IMR-90 (cell line): Measurements from ENCODE around the gene FARP1. TPM values are rescaled to one million over a fixed set of nuclear protein-coding genes. Genes with fewer than 3 reads are reported as not detected.

ENCODE experiments used
- ATAC-seq: fragments of 200-7000 bp; cut with Tn5 transposase; 2 replicates; pipeline ENCODE4 v1.9.1; 2020; ENCODE audit warnings: low read depth, mild to moderate bottlenecking, moderate library complexity
- BruUV-seq: library from RNA; stranded (reverse); fragments of 400-500 nt; replicated peaks from 2 replicates; lab custom pipeline; 2021; lab: Mats Ljungman, UMichigan
- CTCF ChIA-PET: fragments of 300-600 bp; formaldehyde crosslinking; extraction: SDS; loops from one replicate; lab custom pipeline; 2021; ENCODE audit warnings: antibody characterized with exemption; lab: Yijun Ruan, JAX
- POLR2A ChIA-PET: fragments of 300-600 bp; sonication (Branson Sonifier 250); formaldehyde crosslinking; loops from one replicate; lab custom pipeline; 2022; ENCODE audit warnings: antibody characterized with exemption; ENCODE audit not compliant: unreplicated experiment; lab: Charles Lee
- DNase-seq: peaks from one replicate; pipeline ENCODE4 v3.0.0; 2013
- H2AFZ ChIP-seq: replicated peaks from 2 replicates; pipeline ENCODE3; 2013; ENCODE audit warnings: low read length, mild to moderate bottlenecking; ENCODE audit not compliant: poor library complexity
- H2AK5ac ChIP-seq: 2 replicates; pipeline ENCODE4 v1.6.1; 2013; ENCODE audit warnings: low read depth, low read length, inconsistent platforms
- H2AK9ac ChIP-seq: replicated peaks from 2 replicates; pipeline ENCODE3; 2013; ENCODE audit warnings: mild to moderate bottlenecking, low read depth, low read length, moderate library complexity; ENCODE audit not compliant: poor library complexity
- H2BK120ac ChIP-seq: 2 replicates; pipeline ENCODE4 v1.6.1; 2013; ENCODE audit warnings: low read depth, low read length, inconsistent platforms
- H2BK15ac ChIP-seq: 3 replicates; pipeline ENCODE4 v1.6.1; 2013; ENCODE audit warnings: low read depth, low read length, inconsistent platforms
- H2BK20ac ChIP-seq: 2 replicates; pipeline ENCODE4 v1.6.1; 2013; ENCODE audit warnings: low read depth, mild to moderate bottlenecking, inconsistent platforms, low read length, moderate library complexity
- H2BK5ac ChIP-seq: 2 replicates; pipeline ENCODE4 v1.6.1; 2013; ENCODE audit warnings: mild to moderate bottlenecking, low read depth, low read length, inconsistent platforms; ENCODE audit not compliant: poor library complexity, severe bottlenecking
- H3K14ac ChIP-seq: replicated peaks from 2 replicates; pipeline ENCODE4 v1.6.1; 2013; ENCODE audit warnings: low read depth, low read length, inconsistent platforms
- H3K18ac ChIP-seq: 2 replicates; pipeline ENCODE4 v1.6.1; 2013; ENCODE audit warnings: low read depth, low read length, control low read depth
- H3K23ac ChIP-seq: 2 replicates; pipeline ENCODE4 v1.6.1; 2013; ENCODE audit warnings: low read depth, low read length, inconsistent platforms
- H3K27ac ChIP-seq: 2 replicates; pipeline ENCODE4 v1.5.1; 2013; ENCODE audit warnings: mild to moderate bottlenecking, control low read depth, low read length; ENCODE audit not compliant: insufficient read depth
- H3K27me3 ChIP-seq: 2 replicates; pipeline ENCODE4 v1.6.1; 2013; ENCODE audit warnings: low read length; ENCODE audit not compliant: control insufficient read depth, insufficient read depth
- H3K36me3 ChIP-seq: 2 replicates; pipeline ENCODE4 v1.6.1; 2013; ENCODE audit warnings: low read length, mixed read lengths; ENCODE audit not compliant: control insufficient read depth, insufficient read depth
- H3K4ac ChIP-seq: 2 replicates; pipeline ENCODE4 v1.6.1; 2013; ENCODE audit warnings: low read depth, low read length, inconsistent platforms
- H3K4me1 ChIP-seq: 2 replicates; pipeline ENCODE4 v1.6.1; 2013; ENCODE audit warnings: low read length, mixed read lengths; ENCODE audit not compliant: control insufficient read depth, insufficient read depth
- H3K4me2 ChIP-seq: 2 replicates; pipeline ENCODE4 v1.6.1; 2013; ENCODE audit warnings: low read depth, mild to moderate bottlenecking, control low read depth, low read length, moderate library complexity
- H3K4me3 ChIP-seq: 2 replicates; pipeline ENCODE4 v1.5.1; 2013; ENCODE audit warnings: low read depth, mild to moderate bottlenecking, control low read depth, low read length, moderate library complexity; ENCODE audit not compliant: insufficient read depth
- H3K56ac ChIP-seq: 2 replicates; pipeline ENCODE4 v1.6.1; 2013; ENCODE audit warnings: low read length, inconsistent platforms; ENCODE audit not compliant: insufficient read depth; ENCODE audit errors: extremely low read depth
- H3K79me1 ChIP-seq, 2 experiments: 2 replicates each; pipeline ENCODE4 v1.6.1; 2013; ENCODE audit warnings: low read length in 2 of 2, inconsistent platforms in 1 of 2, low read depth in 1 of 2
- H3K9ac ChIP-seq: 2 replicates; pipeline ENCODE4 v1.6.1; 2013; ENCODE audit warnings: low read depth, low read length, control low read depth
- H3K9me1 ChIP-seq: 2 replicates; pipeline ENCODE4 v1.6.1; 2013; ENCODE audit warnings: low read length, inconsistent platforms; ENCODE audit not compliant: insufficient read depth
- H3K9me3 ChIP-seq: 2 replicates; pipeline ENCODE4 v1.6.1; 2013; ENCODE audit warnings: low read length; ENCODE audit not compliant: control insufficient read depth, insufficient read depth
- H4K20me1 ChIP-seq: 2 replicates; pipeline ENCODE4 v1.6.1; 2013; ENCODE audit warnings: low read length, inconsistent platforms; ENCODE audit not compliant: insufficient read depth
- H4K5ac ChIP-seq: 2 replicates; pipeline ENCODE4 v1.6.1; 2013; ENCODE audit warnings: mild to moderate bottlenecking, low read depth, low read length, control low read depth
- H4K8ac ChIP-seq, 2 experiments: 2 replicates each; pipeline ENCODE4 v1.6.1; 2013; ENCODE audit warnings: low read depth in 2 of 2, low read length in 2 of 2, control low read depth in 1 of 2, inconsistent platforms in 1 of 2
- H4K91ac ChIP-seq: 2 replicates; pipeline ENCODE4 v1.6.1; 2013; ENCODE audit warnings: low read depth, low read length, inconsistent platforms; ENCODE audit not compliant: insufficient read depth
- BHLHE40 ChIP-seq: fragments of 150-350 bp; IDR thresholded peaks from 2 replicates; pipeline ENCODE4 v1.6.1; 2016; ENCODE audit warnings: mild to moderate bottlenecking, low read depth, low read length
- CEBPB ChIP-seq: IDR thresholded peaks from 2 replicates; pipeline ENCODE4 v1.6.1; 2012; ENCODE audit warnings: low read depth, low read length, improper control_type of control experiment
- CHD1 ChIP-seq: IDR thresholded peaks from 2 replicates; pipeline ENCODE4 v1.6.1; 2012; ENCODE audit warnings: low read depth, low read length, improper control_type of control experiment
- FOS ChIP-seq: fragments of 150-350 bp; IDR thresholded peaks from 2 replicates; pipeline ENCODE4 v1.6.1; 2016; ENCODE audit warnings: low read depth, low read length
- MAFK ChIP-seq: IDR thresholded peaks from 2 replicates; pipeline ENCODE4 v1.6.1; 2012; ENCODE audit warnings: low read depth, low read length, improper control_type of control experiment
- MAZ ChIP-seq: IDR thresholded peaks from 2 replicates; pipeline ENCODE4 v1.6.1; 2012; ENCODE audit warnings: low read depth, mild to moderate bottlenecking, low read length, improper control_type of control experiment, moderate library complexity, borderline replicate concordance
- MXI1 ChIP-seq: IDR thresholded peaks from 2 replicates; pipeline ENCODE4 v1.6.1; 2012; ENCODE audit warnings: low read depth, mild to moderate bottlenecking, low read length, moderate library complexity, borderline replicate concordance
- NFE2L2 ChIP-seq: fragments of 150-350 bp; IDR thresholded peaks from 2 replicates; pipeline ENCODE4 v1.6.1; 2016; ENCODE audit warnings: low read depth, mild to moderate bottlenecking, low read length
- POLR2A ChIP-seq: IDR thresholded peaks from 2 replicates; pipeline ENCODE4 v1.6.1; 2012; ENCODE audit warnings: mild to moderate bottlenecking, low read depth, low read length
- RAD21 ChIP-seq: IDR thresholded peaks from 2 replicates; pipeline ENCODE4 v1.6.1; 2012; ENCODE audit warnings: low read length, improper control_type of control experiment
- RCOR1 ChIP-seq: IDR thresholded peaks from 2 replicates; pipeline ENCODE4 v1.6.1; 2012; ENCODE audit warnings: mild to moderate bottlenecking, low read length, improper control_type of control experiment; ENCODE audit not compliant: insufficient replicate concordance
- RFX5 ChIP-seq: IDR thresholded peaks from 2 replicates; pipeline ENCODE4 v1.8.0; 2012; ENCODE audit warnings: low read depth, mild to moderate bottlenecking, low read length, moderate library complexity
- SMC3 ChIP-seq: fragments of 150-350 bp; IDR thresholded peaks from 2 replicates; pipeline ENCODE4 v1.6.1; 2016; ENCODE audit warnings: low read depth, mild to moderate bottlenecking, antibody characterized with exemption, low read length, moderate library complexity
- WGBS, 2 experiments: methylation state at CpG; one replicate each; pipeline versions ENCODE4 v1.1.5 to v1.1.7; 2013; ENCODE audit warnings: missing lambda C conversion rate in 2 of 2; ENCODE audit not compliant: insufficient read length in 1 of 2; ENCODE audit errors: extremely low coverage in 2 of 2; 5-methylcytosine and 5-hydroxymethylcytosine counted together
- dilution Hi-C: fragments of 300-500 bp; cut with HindIII; formaldehyde crosslinking; loops from one replicate; pipeline ENCODE4 v1.14.3; 2018; ENCODE audit warnings: low sequenced_read_pairs; ENCODE audit not compliant: unreplicated experiment
- in situ Hi-C: fragments of 300-500 bp; cut with MboI; formaldehyde crosslinking; loops from 3 replicates; pipeline ENCODE4 v1.14.3; 2019; ENCODE audit warnings: low sequenced_read_pairs, inconsistent platforms, mixed read lengths
- intact Hi-C: fragments of 100-400 bp; cut with micrococcal nuclease; formaldehyde crosslinking; loops from 2 replicates; pipeline ENCODE4 v1.10.0; 2022
- polyA plus RNA-seq, 3 experiments: library from polyadenylated mRNA; depleted of rRNA; stranded (reverse); fragments of >200 nt; gene quantifications; 2 replicates each; pipeline ENCODE4 v1.2.3, GENCODE V29; 2012; ENCODE audit warnings: low replicate concordance in 1 of 3
- total RNA-seq: library from RNA; depleted of rRNA; stranded (reverse); fragments of >200 nt; gene quantifications from 2 replicates; pipeline ENCODE4 v1.2.3, GENCODE V29; 2012
- TF ChIP-seq, protein P1 (sequence below): fragments of 150-350 bp; IDR thresholded peaks from 2 replicates; pipeline ENCODE4 v1.6.1; 2017; ENCODE audit warnings: mild to moderate bottlenecking, antibody characterized with exemption, low read length, low read depth
- TF ChIP-seq, protein P2 (sequence below): fragments of 150-350 bp; IDR thresholded peaks from 2 replicates; pipeline ENCODE4 v1.6.1; 2016; ENCODE audit warnings: low read depth, mild to moderate bottlenecking, low read length, moderate library complexity, borderline replicate concordance
- TF ChIP-seq, protein P3 (sequence below): conservative IDR thresholded peaks from 2 replicates; pipeline ENCODE4 v1.5.1; 2012; ENCODE audit warnings: mild to moderate bottlenecking, low read depth, low read length, improper control_type of control experiment

FARP1 gene
- total and polyA plus RNA-seq, 2 of the 4 experiments (the other 2 are of a cell fraction): 39.6 to 57.0 TPM

DNA sequence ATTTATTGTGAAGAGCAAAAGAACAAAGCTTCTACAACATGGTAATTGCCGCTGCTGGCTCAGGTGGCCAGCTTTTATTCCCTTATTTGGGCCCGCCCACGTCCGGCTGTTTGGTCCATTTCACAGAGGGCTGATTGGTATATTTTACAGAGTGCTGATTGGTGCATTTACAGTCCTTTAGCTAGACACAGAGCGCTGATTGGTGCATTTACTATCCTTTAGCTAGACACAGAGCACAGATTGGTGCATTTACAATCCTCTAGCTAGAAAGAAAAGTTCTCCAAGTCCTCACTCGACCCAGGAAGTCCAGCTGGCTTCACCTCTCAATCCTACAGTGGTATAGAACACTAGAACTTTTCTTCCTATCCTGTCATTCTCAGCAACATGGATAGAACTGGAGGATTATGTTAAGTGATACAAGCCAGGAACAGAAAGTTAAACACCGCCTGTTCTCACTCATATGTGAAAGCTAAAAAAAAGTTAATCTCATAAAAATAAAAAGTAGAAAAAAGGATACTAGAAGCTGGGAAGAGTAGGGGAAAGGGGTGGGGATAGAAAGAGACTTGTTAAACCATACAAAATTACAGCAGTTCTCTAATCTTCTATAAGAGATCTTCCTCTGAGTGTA is 33.6 kb upstream of the FARP1 start:
- Histone ChIP-seq H3K14ac (no peak overlapping the region), H3K9ac (no peak overlapping the region), H3K4me1 (peaks cover 6% of the 10 kb centered on the region), H3K9me3 (no peaks in the 10 kb centered on the region), H3K27me3 (no peaks in the 10 kb centered on the region), H2BK5ac (no peak overlapping the region), H3K56ac (no peak overlapping the region), H4K20me1 (no peaks in the 10 kb centered on the region), H2AK9ac (no peak overlapping the region), H3K4ac (no peak overlapping the region), H3K4me3 (no peak overlapping the region), H3K79me1 (no peaks in the 10 kb centered on the region), H2AK5ac (no peak overlapping the region), H3K4me2 (no peak overlapping the region), H3K27ac (no peak overlapping the region), H2BK20ac (no peak overlapping the region), H3K36me3 (no peaks in the 10 kb centered on the region), H3K18ac (no peak overlapping the region), H4K5ac (no peak overlapping the region), H3K23ac (no peak overlapping the region), H4K8ac (no peak overlapping the region), H2BK120ac (no peak overlapping the region), H2AFZ (no peak overlapping the region), H4K91ac (no peak overlapping the region), H2BK15ac (no peak overlapping the region), H3K9me1 (no peaks in the 10 kb centered on the region)
- no TSS peak for BruUV-seq
- ATAC-seq: no peak
- no peak for DNase-seq
- WGBS, 2 experiments: no CpG with 5 or more reads among the region's 7 CpGs
- in situ Hi-C loops (no loop called here), intact Hi-C loops (no loop called here), dilution Hi-C loops (no loop called here)
- TF ChIP-seq POLR2A (no peak), RFX5 (no peak), NFE2L2 (no peak), MXI1 (no peak), BHLHE40 (no peak), CEBPB (no peak), MAFK (no peak), SMC3 (no peak), RCOR1 (no peak), FOS (no peak), MAZ (no peak), CHD1 (no peak), RAD21 (no peak)
- TF ChIP-seq, protein P1, sequence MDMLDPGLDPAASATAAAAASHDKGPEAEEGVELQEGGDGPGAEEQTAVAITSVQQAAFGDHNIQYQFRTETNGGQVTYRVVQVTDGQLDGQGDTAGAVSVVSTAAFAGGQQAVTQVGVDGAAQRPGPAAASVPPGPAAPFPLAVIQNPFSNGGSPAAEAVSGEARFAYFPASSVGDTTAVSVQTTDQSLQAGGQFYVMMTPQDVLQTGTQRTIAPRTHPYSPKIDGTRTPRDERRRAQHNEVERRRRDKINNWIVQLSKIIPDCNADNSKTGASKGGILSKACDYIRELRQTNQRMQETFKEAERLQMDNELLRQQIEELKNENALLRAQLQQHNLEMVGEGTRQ: no peak
- TF ChIP-seq, protein P2, sequence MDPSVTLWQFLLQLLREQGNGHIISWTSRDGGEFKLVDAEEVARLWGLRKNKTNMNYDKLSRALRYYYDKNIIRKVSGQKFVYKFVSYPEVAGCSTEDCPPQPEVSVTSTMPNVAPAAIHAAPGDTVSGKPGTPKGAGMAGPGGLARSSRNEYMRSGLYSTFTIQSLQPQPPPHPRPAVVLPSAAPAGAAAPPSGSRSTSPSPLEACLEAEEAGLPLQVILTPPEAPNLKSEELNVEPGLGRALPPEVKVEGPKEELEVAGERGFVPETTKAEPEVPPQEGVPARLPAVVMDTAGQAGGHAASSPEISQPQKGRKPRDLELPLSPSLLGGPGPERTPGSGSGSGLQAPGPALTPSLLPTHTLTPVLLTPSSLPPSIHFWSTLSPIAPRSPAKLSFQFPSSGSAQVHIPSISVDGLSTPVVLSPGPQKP: no peak
- TF ChIP-seq, protein P3, sequence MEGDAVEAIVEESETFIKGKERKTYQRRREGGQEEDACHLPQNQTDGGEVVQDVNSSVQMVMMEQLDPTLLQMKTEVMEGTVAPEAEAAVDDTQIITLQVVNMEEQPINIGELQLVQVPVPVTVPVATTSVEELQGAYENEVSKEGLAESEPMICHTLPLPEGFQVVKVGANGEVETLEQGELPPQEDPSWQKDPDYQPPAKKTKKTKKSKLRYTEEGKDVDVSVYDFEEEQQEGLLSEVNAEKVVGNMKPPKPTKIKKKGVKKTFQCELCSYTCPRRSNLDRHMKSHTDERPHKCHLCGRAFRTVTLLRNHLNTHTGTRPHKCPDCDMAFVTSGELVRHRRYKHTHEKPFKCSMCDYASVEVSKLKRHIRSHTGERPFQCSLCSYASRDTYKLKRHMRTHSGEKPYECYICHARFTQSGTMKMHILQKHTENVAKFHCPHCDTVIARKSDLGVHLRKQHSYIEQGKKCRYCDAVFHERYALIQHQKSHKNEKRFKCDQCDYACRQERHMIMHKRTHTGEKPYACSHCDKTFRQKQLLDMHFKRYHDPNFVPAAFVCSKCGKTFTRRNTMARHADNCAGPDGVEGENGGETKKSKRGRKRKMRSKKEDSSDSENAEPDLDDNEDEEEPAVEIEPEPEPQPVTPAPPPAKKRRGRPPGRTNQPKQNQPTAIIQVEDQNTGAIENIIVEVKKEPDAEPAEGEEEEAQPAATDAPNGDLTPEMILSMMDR: no peak
- CTCF ChIA-PET: no interaction called here
- POLR2A ChIA-PET: no interaction called here
